ENCODE data around the gene METTL24. TPM values are rescaled to one million over a fixed set of nuclear protein-coding genes. Genes with fewer than 3 reads are reported as not detected.
"Not testable (repeated sequence)": the region's sequence is repeated elsewhere in the genome, so short reads cannot be mapped to it uniquely, and the experiment has no call there.

Gene METTL24
- total and polyA plus RNA-seq, 2 donors, result 0.50 to 1.5 TPM

GRCh38 chr6:110282412-110282811 lies 75.7 kb downstream of the METTL24 start:
- DNase-seq (ENCODE audit: low read depth in 6 of 9, low spot score in 9 of 9), result no peak
- 94% methylated on average over 1 of the region's 1 CpG for WGBS
- Histone ChIP-seq H3K27ac (ENCODE audit: low read depth in 1 of 2, low read length in 1 of 2) (no peak overlapping the region), H3K4me3 (ENCODE audit: low read length in 2 of 2) (no peak overlapping the region), H3K4me1 (ENCODE audit: control insufficient read depth in 2 of 2, insufficient read depth in 2 of 2, low read length in 2 of 2) (no peaks in the 10 kb centered on the region), H3K9me3 (ENCODE audit: control insufficient read depth in 2 of 2, insufficient read depth in 1 of 2, low read length in 1 of 2) (no peaks in the 10 kb centered on the region), H3K27me3 (ENCODE audit: control insufficient read depth in 2 of 2, insufficient read depth in 1 of 2, low read length in 1 of 2) (no peaks in the 10 kb centered on the region), H3K36me3 (ENCODE audit: control insufficient read depth in 2 of 2, insufficient read depth in 2 of 2, low read length in 1 of 2) (no peaks in the 10 kb centered on the region)

GRCh38 chr6:110277100-110277665 lies 81.0 kb downstream of the METTL24 start:
- no peak overlapping the region for H3K27ac ChIP-seq (ENCODE audit: low read depth in 1 of 2, low read length in 1 of 2)
- H3K9me3 ChIP-seq (ENCODE audit: control insufficient read depth in 2 of 2, insufficient read depth in 1 of 2, low read length in 1 of 2), result no peaks in the 10 kb centered on the region
- 93% methylated on average over 7 of the region's 7 CpGs for WGBS
- no peaks in the 10 kb centered on the region for H3K36me3 ChIP-seq (ENCODE audit: control insufficient read depth in 2 of 2, insufficient read depth in 2 of 2, low read length in 1 of 2)
- H3K4me3 ChIP-seq (ENCODE audit: low read length in 2 of 2), result no peak overlapping the region
- H3K27me3 ChIP-seq (ENCODE audit: control insufficient read depth in 2 of 2, insufficient read depth in 1 of 2, low read length in 1 of 2), result no peaks in the 10 kb centered on the region
- no peak for DNase-seq (ENCODE audit: low read depth in 6 of 9, low spot score in 9 of 9)
- no peaks in the 10 kb centered on the region for H3K4me1 ChIP-seq (ENCODE audit: control insufficient read depth in 2 of 2, insufficient read depth in 2 of 2, low read length in 2 of 2)

- not testable (repeated sequence) for H3K27me3 ChIP-seq (ENCODE audit: control insufficient read depth in 2 of 2, insufficient read depth in 1 of 2, low read length in 1 of 2); H3K27ac ChIP-seq (ENCODE audit: low read depth in 1 of 2, low read length in 1 of 2); H3K36me3 ChIP-seq (ENCODE audit: control insufficient read depth in 2 of 2, insufficient read depth in 2 of 2, low read length in 1 of 2); DNase-seq (ENCODE audit: low read depth in 6 of 9, low spot score in 9 of 9); H3K4me1 ChIP-seq (ENCODE audit: control insufficient read depth in 2 of 2, insufficient read depth in 2 of 2, low read length in 2 of 2); H3K4me3 ChIP-seq (ENCODE audit: low read length in 2 of 2); H3K9me3 ChIP-seq (ENCODE audit: control insufficient read depth in 2 of 2, insufficient read depth in 1 of 2, low read length in 1 of 2)
Measured at GRCh38 chr6:110272781-110273180, 85.4 kb downstream of the METTL24 start.

- Histone ChIP-seq H3K27ac (ENCODE audit: low read depth in 1 of 2, low read length in 1 of 2) (no peak overlapping the region), H3K27me3 (ENCODE audit: control insufficient read depth in 2 of 2, insufficient read depth in 1 of 2, low read length in 1 of 2) (no peaks in the 10 kb centered on the region), H3K36me3 (ENCODE audit: control insufficient read depth in 2 of 2, insufficient read depth in 2 of 2, low read length in 1 of 2) (no peaks in the 10 kb centered on the region), H3K9me3 (ENCODE audit: control insufficient read depth in 2 of 2, insufficient read depth in 1 of 2, low read length in 1 of 2) (no peaks in the 10 kb centered on the region), H3K4me3 (ENCODE audit: low read length in 2 of 2) (no peak overlapping the region), H3K4me1 (ENCODE audit: control insufficient read depth in 2 of 2, insufficient read depth in 2 of 2, low read length in 2 of 2) (no peaks in the 10 kb centered on the region)
- WGBS, result 98% methylated on average over 1 of the region's 1 CpG
- DNase-seq (ENCODE audit: low read depth in 6 of 9, low spot score in 9 of 9), result no peak
Measured at GRCh38 chr6:110271732-110272022, 86.5 kb downstream of the METTL24 start.

- Histone ChIP-seq H3K36me3 (ENCODE audit: control insufficient read depth in 2 of 2, insufficient read depth in 2 of 2, low read length in 1 of 2) (no peaks in the 10 kb centered on the region), H3K4me1 (ENCODE audit: control insufficient read depth in 2 of 2, insufficient read depth in 2 of 2, low read length in 2 of 2) (no peaks in the 10 kb centered on the region), H3K27ac (ENCODE audit: low read depth in 1 of 2, low read length in 1 of 2) (no peak overlapping the region), H3K4me3 (ENCODE audit: low read length in 2 of 2) (no peak overlapping the region), H3K27me3 (ENCODE audit: control insufficient read depth in 2 of 2, insufficient read depth in 1 of 2, low read length in 1 of 2) (no peaks in the 10 kb centered on the region), H3K9me3 (ENCODE audit: control insufficient read depth in 2 of 2, insufficient read depth in 1 of 2, low read length in 1 of 2) (no peaks in the 10 kb centered on the region)
- no peak for DNase-seq (ENCODE audit: low read depth in 6 of 9, low spot score in 9 of 9)
- 98% methylated on average over 4 of the region's 4 CpGs for WGBS
Measured at GRCh38 chr6:110270165-110270564, 88.0 kb downstream of the METTL24 start.

- WGBS, result 98% methylated on average over 2 of the region's 2 CpGs
- Histone ChIP-seq H3K4me1 (ENCODE audit: control insufficient read depth in 2 of 2, insufficient read depth in 2 of 2, low read length in 2 of 2) (no peaks in the 10 kb centered on the region), H3K27ac (ENCODE audit: low read depth in 1 of 2, low read length in 1 of 2) (no peak overlapping the region)
Measured at GRCh38 chr6:110269623-110270022, 88.5 kb downstream of the METTL24 start.

GRCh38 chr6:110266996-110267395 lies 91.2 kb downstream of the METTL24 start:
- no peaks in the 10 kb centered on the region for H3K27me3 ChIP-seq (ENCODE audit: control insufficient read depth in 2 of 2, insufficient read depth in 1 of 2, low read length in 1 of 2)
- no peak for DNase-seq (ENCODE audit: low read depth in 6 of 9, low spot score in 9 of 9)
- no peaks in the 10 kb centered on the region for H3K9me3 ChIP-seq (ENCODE audit: control insufficient read depth in 2 of 2, insufficient read depth in 1 of 2, low read length in 1 of 2)
- no peaks in the 10 kb centered on the region for H3K36me3 ChIP-seq (ENCODE audit: control insufficient read depth in 2 of 2, insufficient read depth in 2 of 2, low read length in 1 of 2)
- no peak overlapping the region for H3K4me3 ChIP-seq (ENCODE audit: low read length in 2 of 2)
- H3K4me1 ChIP-seq (ENCODE audit: control insufficient read depth in 2 of 2, insufficient read depth in 2 of 2, low read length in 2 of 2), result no peaks in the 10 kb centered on the region
- no peak overlapping the region for H3K27ac ChIP-seq (ENCODE audit: low read depth in 1 of 2, low read length in 1 of 2)

More at GRCh38 chr6:110269623-110270022, 88.5 kb downstream of the METTL24 start:
- no peak for DNase-seq (ENCODE audit: low read depth in 6 of 9, low spot score in 9 of 9)
- H3K4me3 ChIP-seq (ENCODE audit: low read length in 2 of 2), result no peak overlapping the region
- no peaks in the 10 kb centered on the region for H3K9me3 ChIP-seq (ENCODE audit: control insufficient read depth in 2 of 2, insufficient read depth in 1 of 2, low read length in 1 of 2)
- H3K27me3 ChIP-seq (ENCODE audit: control insufficient read depth in 2 of 2, insufficient read depth in 1 of 2, low read length in 1 of 2), result no peaks in the 10 kb centered on the region
- H3K36me3 ChIP-seq (ENCODE audit: control insufficient read depth in 2 of 2, insufficient read depth in 2 of 2, low read length in 1 of 2), result no peaks in the 10 kb centered on the region

GRCh38 chr6:110265273-110265672 lies 92.9 kb downstream of the METTL24 start:
- Histone ChIP-seq H3K27ac (ENCODE audit: low read depth in 1 of 2, low read length in 1 of 2) (no peak overlapping the region), H3K36me3 (ENCODE audit: control insufficient read depth in 2 of 2, insufficient read depth in 2 of 2, low read length in 1 of 2) (no peaks in the 10 kb centered on the region), H3K27me3 (ENCODE audit: control insufficient read depth in 2 of 2, insufficient read depth in 1 of 2, low read length in 1 of 2) (no peaks in the 10 kb centered on the region), H3K9me3 (ENCODE audit: control insufficient read depth in 2 of 2, insufficient read depth in 1 of 2, low read length in 1 of 2) (no peaks in the 10 kb centered on the region), H3K4me1 (ENCODE audit: control insufficient read depth in 2 of 2, insufficient read depth in 2 of 2, low read length in 2 of 2) (no peaks in the 10 kb centered on the region), H3K4me3 (ENCODE audit: low read length in 2 of 2) (no peak overlapping the region)
- DNase-seq (ENCODE audit: low read depth in 6 of 9, low spot score in 9 of 9), result no peak
- 98% methylated on average over 3 of the region's 3 CpGs for WGBS

- 96% methylated on average over 2 of the region's 2 CpGs for WGBS
- DNase-seq (ENCODE audit: low read depth in 6 of 9, low spot score in 9 of 9), result no peak
- Histone ChIP-seq H3K27me3 (ENCODE audit: control insufficient read depth in 2 of 2, insufficient read depth in 1 of 2, low read length in 1 of 2) (no peaks in the 10 kb centered on the region), H3K4me3 (ENCODE audit: low read length in 2 of 2) (no peak overlapping the region), H3K27ac (ENCODE audit: low read depth in 1 of 2, low read length in 1 of 2) (no peak overlapping the region), H3K9me3 (ENCODE audit: control insufficient read depth in 2 of 2, insufficient read depth in 1 of 2, low read length in 1 of 2) (peaks cover 0 to 6% of the 10 kb centered on the region in 2 donors), H3K4me1 (ENCODE audit: control insufficient read depth in 2 of 2, insufficient read depth in 2 of 2, low read length in 2 of 2) (no peaks in the 10 kb centered on the region), H3K36me3 (ENCODE audit: control insufficient read depth in 2 of 2, insufficient read depth in 2 of 2, low read length in 1 of 2) (no peaks in the 10 kb centered on the region)
Measured at GRCh38 chr6:110256366-110256765, 101.8 kb downstream of the METTL24 start.

- Histone ChIP-seq H3K27ac (ENCODE audit: low read depth in 1 of 2, low read length in 1 of 2) (no peak overlapping the region), H3K4me3 (ENCODE audit: low read length in 2 of 2) (no peak overlapping the region), H3K36me3 (ENCODE audit: control insufficient read depth in 2 of 2, insufficient read depth in 2 of 2, low read length in 1 of 2) (no peaks in the 10 kb centered on the region), H3K4me1 (ENCODE audit: control insufficient read depth in 2 of 2, insufficient read depth in 2 of 2, low read length in 2 of 2) (no peaks in the 10 kb centered on the region), H3K27me3 (ENCODE audit: control insufficient read depth in 2 of 2, insufficient read depth in 1 of 2, low read length in 1 of 2) (no peaks in the 10 kb centered on the region), H3K9me3 (ENCODE audit: control insufficient read depth in 2 of 2, insufficient read depth in 1 of 2, low read length in 1 of 2) (peaks cover 0 to 6% of the 10 kb centered on the region in 2 donors)
- 57% methylated on average over 5 of the region's 5 CpGs for WGBS
- peak in 6 of 9 donors; percentile 3 to 45 (median 21) for DNase-seq (ENCODE audit: low read depth in 6 of 9, low spot score in 9 of 9)
Measured at GRCh38 chr6:110255211-110255750, 102.9 kb downstream of the METTL24 start.
